Mesothelial cell of epicardium (in vitro differentiated cells): ENCODE measurements around the gene ALKBH3. TPM values are rescaled to one million over a fixed set of nuclear protein-coding genes. Genes with fewer than 3 reads are reported as not detected.

Experiments used
- DNase-seq, 2 experiments: peaks; one replicate each; pipeline ENCODE4 v3.0.0; 2021; ENCODE audit warnings: low spot score in 2 of 2; ENCODE audit not compliant: unreplicated experiment in 2 of 2
- H3K27ac Mint-ChIP-seq: 2 replicates; pipeline ENCODE4 v1.8.0; 2021; ENCODE audit warnings: mixed read lengths
- H3K27me3 Mint-ChIP-seq: 2 replicates; pipeline ENCODE4 v1.8.0; 2021; ENCODE audit warnings: low read depth, mixed read lengths
- H3K36me3 Mint-ChIP-seq: 2 replicates; pipeline ENCODE4 v1.8.0; 2021; ENCODE audit warnings: mixed read lengths
- H3K4me1 Mint-ChIP-seq: 2 replicates; pipeline ENCODE4 v1.8.0; 2021; ENCODE audit warnings: mixed read lengths
- H3K4me3 Mint-ChIP-seq: 2 replicates; pipeline ENCODE4 v1.8.0; 2021; ENCODE audit warnings: mild to moderate bottlenecking, moderate library complexity, mixed read lengths
- H3K9me3 Mint-ChIP-seq: 2 replicates; pipeline ENCODE4 v1.8.0; 2021; ENCODE audit warnings: mixed read lengths
- CTCF ChIP-seq: fragments of 200-600 bp; sonication (generic); IDR thresholded peaks from one replicate; pipeline ENCODE4 v1.5.0; 2021; ENCODE audit warnings: antibody characterized with exemption; ENCODE audit not compliant: unreplicated experiment
- total RNA-seq: library from RNA; stranded (reverse); gene quantifications from 3 replicates; pipeline ENCODE4 v1.2.1, GENCODE V29; 2021

ALKBH3 gene
- total RNA-seq, 1 donor from 2014 or later = 24.3 TPM

GRCh38 chr11:43947003-43947500 lies 66.4 kb downstream of the ALKBH3 start:
- Mint-ChIP-seq H3K4me3 (no peak overlapping the region), H3K27me3 (peaks cover 49% of the 10 kb centered on the region), H3K27ac (no peak overlapping the region), H3K9me3 (no peaks in the 10 kb centered on the region), H3K36me3 (no peaks in the 10 kb centered on the region), H3K4me1 (peaks cover 5% of the 10 kb centered on the region)
- TF ChIP-seq CTCF = no peak
- no peak for DNase-seq

- H3K27me3 Mint-ChIP-seq = peaks cover 48% of the 10 kb centered on the region
- no peaks in the 10 kb centered on the region for H3K9me3 Mint-ChIP-seq
Observed at GRCh38 chr11:43947815-43948214, 67.2 kb downstream of the ALKBH3 start.

GRCh38 chr11:43948341-43949225 lies 68.0 kb downstream of the ALKBH3 start:
- Mint-ChIP-seq H3K9me3 (no peaks in the 10 kb centered on the region), H3K4me3 (no peak overlapping the region), H3K27me3 (peaks cover 43% of the 10 kb centered on the region), H3K27ac (no peak overlapping the region), H3K4me1 (peaks cover 2% of the 10 kb centered on the region), H3K36me3 (no peaks in the 10 kb centered on the region)
- no peak for DNase-seq
- no peak for TF ChIP-seq CTCF

More at GRCh38 chr11:43947815-43948214, 67.2 kb downstream of the ALKBH3 start:
- DNase-seq = no peak
- peaks cover 5% of the 10 kb centered on the region for H3K4me1 Mint-ChIP-seq
- no peak for TF ChIP-seq CTCF
- H3K27ac Mint-ChIP-seq = no peak overlapping the region
- H3K36me3 Mint-ChIP-seq = no peaks in the 10 kb centered on the region
- H3K4me3 Mint-ChIP-seq = no peak overlapping the region

GRCh38 chr11:43950311-43950855 lies 69.8 kb downstream of the ALKBH3 start:
- TF ChIP-seq CTCF = no peak
- DNase-seq = no peak
- Mint-ChIP-seq H3K4me3 (no peak overlapping the region), H3K9me3 (no peaks in the 10 kb centered on the region), H3K4me1 (no peaks in the 10 kb centered on the region), H3K27ac (no peak overlapping the region), H3K36me3 (no peaks in the 10 kb centered on the region), H3K27me3 (peaks cover 30% of the 10 kb centered on the region)

GRCh38 chr11:43951231-43951630 lies 70.6 kb downstream of the ALKBH3 start:
- H3K4me1 Mint-ChIP-seq = no peaks in the 10 kb centered on the region
- DNase-seq = no peak
- no peak overlapping the region for H3K27ac Mint-ChIP-seq
- peaks cover 26% of the 10 kb centered on the region for H3K27me3 Mint-ChIP-seq
- H3K4me3 Mint-ChIP-seq = no peak overlapping the region
- no peaks in the 10 kb centered on the region for H3K9me3 Mint-ChIP-seq
- no peak for TF ChIP-seq CTCF
- H3K36me3 Mint-ChIP-seq = no peaks in the 10 kb centered on the region
